GM21619 (cell line): ENCODE results near the gene ZNF528.

Source experiments
- ATAC-seq: cut with Tn5 transposase; IDR thresholded peaks from one replicate; pipeline ENCODE4 v1.9.1; 2021; ENCODE audit not compliant: unreplicated experiment

Gene ZNF528

GRCh38 chr19:52397310-52398080 lies at the start of gene ZNF528:
Gene ZNF528 (plus strand): TSS chr19:52397849. CDS start chr19:52402014, 4,165 bp downstream.
- no peak for ATAC-seq

- no peak for ATAC-seq
Observed at GRCh38 chr19:52351512-52351911, 46.1 kb upstream of the ZNF528 start.

GRCh38 chr19:52366414-52366824 lies 31.2 kb upstream of the ZNF528 start:
- no peak for ATAC-seq

- peak; percentile 89 for ATAC-seq
Observed at GRCh38 chr19:52369559-52370340, 27.9 kb upstream of the ZNF528 start, which contains the start of gene ZNF880. Gene ZNF880 (plus strand): TSS chr19:52369923. CDS start chr19:52369966, 43 bp downstream.

GRCh38 chr19:52370341-52370710 lies 27.3 kb upstream of the ZNF528 start:
- no peak for ATAC-seq

- no peak for ATAC-seq
Observed at GRCh38 chr19:52391135-52391534, 6.5 kb upstream of the ZNF528 start.

GRCh38 chr19:52398081-52398441 lies 412 bp downstream of the ZNF528 start:
- no peak for ATAC-seq

- no peak for ATAC-seq
Observed at GRCh38 chr19:52410276-52410675, 12.6 kb downstream of the ZNF528 start.

GRCh38 chr19:52415711-52416110 lies 18.1 kb downstream of the ZNF528 start:
- ATAC-seq, result no peak

GRCh38 chr19:52428937-52429336 lies 31.3 kb downstream of the ZNF528 start, which contains the start of gene ZNF534:
Gene ZNF534 (plus strand): TSS chr19:52429148. CDS start chr19:52431475, 2,327 bp downstream.
- ATAC-seq, result no peak

GRCh38 chr19:52442179-52442578 lies 44.5 kb downstream of the ZNF528 start:
- no peak for ATAC-seq

GRCh38 chr19:52444506-52444905 lies 46.9 kb downstream of the ZNF528 start:
- ATAC-seq, result no peak

- ATAC-seq, result no peak
Observed at GRCh38 chr19:52451241-52451640, 53.6 kb downstream of the ZNF528 start.

GRCh38 chr19:52453324-52454094 lies 55.9 kb downstream of the ZNF528 start, which contains the start of gene ZNF578:
Gene ZNF578 (plus strand): TSS chr19:52453553. CDS start chr19:52501846, 48,293 bp downstream.
- no peak for ATAC-seq

- no peak for ATAC-seq
Observed at GRCh38 chr19:52464798-52465470, 67.3 kb downstream of the ZNF528 start.
